H1 (cell line): ENCODE data around the gene TNP1. TPM values are rescaled to one million over a fixed set of nuclear protein-coding genes. Genes with fewer than 3 reads are reported as not detected.

Experiments used
- EP300 ChIP-seq, 2 experiments: IDR thresholded peaks; 1 replicate in 1 of 2; 2 replicates in 1 of 2; pipeline ENCODE4 v1.6.1; 2011 to 2012; ENCODE audit warnings: low read depth in 2 of 2, low read length in 2 of 2, mild to moderate bottlenecking in 2 of 2, borderline replicate concordance in 1 of 2, inconsistent platforms in 1 of 2, moderate library complexity in 1 of 2
- NRF1 ChIP-seq: IDR thresholded peaks from 2 replicates; pipeline ENCODE4 v1.6.1; 2011; ENCODE audit warnings: mild to moderate bottlenecking, low read depth, low read length, improper control_type of control experiment
- SRF ChIP-seq: IDR thresholded peaks from 2 replicates; pipeline ENCODE4 v1.6.1; 2011; ENCODE audit warnings: mild to moderate bottlenecking, low read depth, low read length, moderate library complexity
- polyA plus RNA-seq, 7 experiments: library from polyadenylated mRNA; depleted of rRNA in 3 of 7; stranded (reverse) in 5 of 7; unstranded in 2 of 7; fragments of >200 nt in 5 of 7; fragments of 200-250 nt in 2 of 7; gene quantifications; 1 replicate in 5 of 7; 2 replicates in 1 of 7; 4 replicates in 1 of 7; pipeline versions ENCODE4 v1.2.1 to v1.2.3, GENCODE V29; 2011 to 2013; ENCODE audit warnings: missing spikeins in 2 of 7, mixed read lengths in 2 of 7
- total RNA-seq: library from RNA; stranded (reverse); fragmentation: NEBNext Ultra II Directional; extraction: Animal tissue kit (Norgen Biotek cat#: 25700); gene quantifications from 2 replicates; pipeline ENCODE4 v1.2.1, GENCODE V29; 2021

TNP1 gene
- total and polyA plus RNA-seq, 2 of the 8 experiments (the other 6 are each of a cell fraction or from before 2014, with no cell fraction given) = not detected

DNA sequence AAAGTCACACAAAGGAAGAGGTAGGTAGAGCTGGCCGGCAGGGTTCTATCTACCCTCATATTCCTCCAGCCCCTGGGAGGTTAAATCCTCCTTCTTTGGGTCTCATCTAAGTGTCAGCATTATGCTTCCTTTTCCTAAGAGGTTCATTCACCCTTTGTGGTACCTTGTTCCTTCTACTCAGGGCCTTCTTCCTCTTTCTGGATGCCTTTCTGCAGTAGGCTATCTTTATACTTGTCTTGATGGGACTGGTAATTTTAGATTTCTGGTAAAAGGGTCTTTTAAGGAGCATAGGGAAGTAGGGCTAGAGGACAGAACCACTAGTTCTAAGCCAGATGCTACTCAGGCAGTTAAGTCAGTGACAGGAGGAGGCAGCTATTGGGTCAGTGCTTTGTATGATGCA, 13.7 kb upstream of the TNP1 start (continued):
- TF ChIP-seq NRF1 (no peak), SRF (no peak), EP300 (IDR thresholded peaks at IDR 0.05; ENCODE audit: borderline replicate concordance in 1 of 2, low read depth in 2 of 2, low read length in 2 of 2) (no peak)
- TF ChIP-seq, all 59 proteins: peak for 0
